A549 (cell line): ENCODE results near the gene GSTM2. TPM values are rescaled to one million over a fixed set of nuclear protein-coding genes. Genes with fewer than 3 reads are reported as not detected.

Experiments used
- ATAC-seq, 2 experiments: fragments of 200-7000 bp in 1 of 2; fragments of >200 bp in 1 of 2; cut with Nextera tagmentation in 1 of 2; cut with Tn5 transposase in 1 of 2; 3 replicates each; pipeline versions ENCODE4 v1.8.0 to v1.9.1; 2018 to 2020; ENCODE audit warnings: mild to moderate bottlenecking in 1 of 2, moderate library complexity in 1 of 2
- CTCF ChIA-PET: fragments of 300-600 bp; sonication (Branson Sonifier 250); formaldehyde crosslinking; extraction: SDS; loops from one replicate; lab custom pipeline; 2021; ENCODE audit warnings: antibody characterized with exemption, inconsistent platforms; lab: Yijun Ruan, JAX
- POLR2A ChIA-PET: fragments of 350-600 bp; formaldehyde crosslinking; extraction: SDS; loops from one replicate; lab custom pipeline; 2021; ENCODE audit warnings: antibody characterized with exemption, inconsistent platforms; lab: Yijun Ruan, JAX
- DNase-seq, 2 experiments: peaks; one replicate each; pipeline versions ENCODE4 v3.0.0 to v3.0.0-alpha.2; 2011 to 2016; ENCODE audit warnings: low read depth in 1 of 2, low spot score in 1 of 2
- FAIRE-seq: peaks from 2 replicates; lab custom pipeline; 2011; peaks lifted over from hg19 to GRCh38; lab: Jason Lieb, UNC
- H3K27ac ChIP-seq, 2 experiments: fragments of >200 bp; sonication (Bioruptor Twin); formaldehyde crosslinking; 3 replicates each; pipeline ENCODE4 v1.5.1; 2016 to 2017
- H3K4me1 ChIP-seq: fragments of >200 bp; sonication (Bioruptor Twin); formaldehyde crosslinking; 3 replicates; pipeline ENCODE4 v1.6.1; 2016
- H3K4me2 ChIP-seq: fragments of >200 bp; sonication (Bioruptor Twin); formaldehyde crosslinking; 3 replicates; pipeline ENCODE4 v1.6.1; 2016
- H3K4me3 ChIP-seq: fragments of >200 bp; sonication (Bioruptor Twin); formaldehyde crosslinking; 3 replicates; pipeline ENCODE4 v1.5.1; 2016
- H3K9me3 ChIP-seq: fragments of >200 bp; sonication (Bioruptor Twin); formaldehyde crosslinking; 3 replicates; pipeline ENCODE4 v1.6.1; 2016
- ATOH8 ChIP-seq: fragments of 250-450 bp; sonication (Bioruptor Pico); IDR thresholded peaks from 2 replicates; pipeline ENCODE4 v1.5.0; 2020; ENCODE audit warnings: low read depth, mild to moderate bottlenecking, moderate library complexity
- BCL3 ChIP-seq: fragments of >200 bp; sonication (Bioruptor Twin); formaldehyde crosslinking; IDR thresholded peaks from 3 replicates; pipeline ENCODE4 v1.6.1; 2016
- CBX8 ChIP-seq: fragments of 200-600 bp; sonication (generic); IDR thresholded peaks from 2 replicates; pipeline ENCODE4 v1.6.1; 2016
- CEBPB ChIP-seq, 2 experiments: fragments of >200 bp in 1 of 2; sonication (Bioruptor Twin) in 1 of 2; formaldehyde crosslinking in 1 of 2; IDR thresholded peaks; 2 replicates each; pipeline ENCODE4 v1.6.1; 2012 to 2016
- MAX ChIP-seq: IDR thresholded peaks from 2 replicates; pipeline ENCODE4 v1.6.1; 2012
- RAD21 ChIP-seq, 2 experiments: fragments of >200 bp in 1 of 2; sonication (Bioruptor Twin) in 1 of 2; formaldehyde crosslinking in 1 of 2; IDR thresholded peaks in 1 of 2; conservative IDR thresholded peaks in 1 of 2; 2 replicates in 1 of 2; 3 replicates in 1 of 2; pipeline ENCODE4 v1.6.1; 2012 to 2018; ENCODE audit warnings: inconsistent platforms in 1 of 2
- RCOR1 ChIP-seq: fragments of 150-350 bp; IDR thresholded peaks from 2 replicates; pipeline ENCODE4 v1.6.1; 2014; ENCODE audit warnings: antibody characterized with exemption, low read length, low read depth
- TFCP2L1 ChIP-seq: fragments of 250-450 bp; sonication (Bioruptor Pico); IDR thresholded peaks from 2 replicates; pipeline ENCODE4 v1.5.0; 2021; ENCODE audit warnings: mild to moderate bottlenecking
- ZNF302 ChIP-seq: fragments of 250-450 bp; sonication (Bioruptor Pico); IDR thresholded peaks from 2 replicates; pipeline ENCODE4 v1.9.0; 2021; ENCODE audit warnings: inconsistent platforms, mild to moderate bottlenecking, moderate library complexity
- WGBS: methylation state at CpG from one replicate; pipeline ENCODE4 v1.1.6; 2017; ENCODE audit errors: missing lambda C conversion rate; 5-methylcytosine and 5-hydroxymethylcytosine counted together
- polyA plus RNA-seq, 4 experiments: library from polyadenylated mRNA; depleted of rRNA in 3 of 4; stranded (reverse); fragments of >200 nt; fragmentation: RNase III in 1 of 4; extraction: RNeasy Plus Mini Kit Qiagen cat#74134 plus additional on column Dnase treatment in 1 of 4; gene quantifications; 2 replicates in 3 of 4; 3 replicates in 1 of 4; pipeline ENCODE4 v1.2.3, GENCODE V29; 2011 to 2017

Gene GSTM2
- polyA plus RNA-seq, 2 of the 4 experiments (the other 2 are of a cell fraction): 4.8 to 6.5 TPM

GRCh38 chr1:109721971-109722370, 54.1 kb downstream of the GSTM2 start (continued):
- TF ChIP-seq ATOH8 (CRISPR knock-in tag): no peak
- TF ChIP-seq TFCP2L1 (CRISPR knock-in tag): no peak
- TF ChIP-seq MAX: no peak
- TF ChIP-seq BCL3: no peak
- TF ChIP-seq RAD21 (conservative IDR thresholded peaks at IDR 0.05 in 1 of 2, IDR thresholded peaks at IDR 0.05 in 1 of 2): no peak
- no peak for TF ChIP-seq RCOR1
- TF ChIP-seq ZNF302 (CRISPR knock-in tag): no peak
- no peak for TF ChIP-seq CBX8

GRCh38 chr1:109722908-109723691, 55.2 kb downstream of the GSTM2 start:
- H3K4me3 ChIP-seq: no peak overlapping the region
- CTCF ChIA-PET: no interaction called here
- no peak for ATAC-seq
- POLR2A ChIA-PET: no interaction called here
- FAIRE-seq: no peak
- peak; percentile 36 to 73; a peak in 3 of 4 replicates for TF ChIP-seq CEBPB (IDR thresholded peaks at IDR 0.05)
- TF ChIP-seq ZNF302 (CRISPR knock-in tag): no peak
- H3K4me1 ChIP-seq: peaks cover 14% of the 10 kb centered on the region; the same call in 2 of the 3 replicates
- H3K27ac ChIP-seq: no peak overlapping the region
- no peak overlapping the region for H3K4me2 ChIP-seq
- no peaks in the 10 kb centered on the region for H3K9me3 ChIP-seq
- no peak for DNase-seq
- WGBS: 92% methylated on average over 7 of the region's 7 CpGs

Other genes with a start within 250 kb of the GSTM2 start
- gene PSMA5, start 241.6 kb upstream of the GSTM2 start, polyA plus RNA-seq (2011; rRNA removed): 140 and 147 TPM in 2 replicates
- 92.7 to 99.6 TPM (median 93.7 TPM) in 3 replicates for gene PSMA5, start 241.6 kb upstream of the GSTM2 start, polyA plus RNA-seq (2017; fragmentation: RNase III; extraction: RNeasy Plus Mini Kit Qiagen cat#74134 plus additional on column Dnase treatment)
- 0.04 and 0.08 TPM in 2 replicates for gene SYPL2, start 201.5 kb upstream of the GSTM2 start, polyA plus RNA-seq (2011; rRNA removed)
- 0.03 to 0.05 TPM (median 0.05 TPM) in 3 replicates for gene SYPL2, start 201.5 kb upstream of the GSTM2 start, polyA plus RNA-seq (2017; fragmentation: RNase III; extraction: RNeasy Plus Mini Kit Qiagen cat#74134 plus additional on column Dnase treatment)
- 0.97 and 1.2 TPM in 2 replicates for gene ATXN7L2, start 184.2 kb upstream of the GSTM2 start, polyA plus RNA-seq (2011; rRNA removed)
- gene ATXN7L2, start 184.2 kb upstream of the GSTM2 start, polyA plus RNA-seq (2017; fragmentation: RNase III; extraction: RNeasy Plus Mini Kit Qiagen cat#74134 plus additional on column Dnase treatment): 2.0 to 2.2 TPM (median 2.1 TPM) in 3 replicates
- 4.0 and 4.9 TPM in 2 replicates for gene CYB561D1, start 174.0 kb upstream of the GSTM2 start, polyA plus RNA-seq (2011; rRNA removed)
- 4.4 to 5.2 TPM (median 4.9 TPM) in 3 replicates for gene CYB561D1, start 174.0 kb upstream of the GSTM2 start, polyA plus RNA-seq (2017; fragmentation: RNase III; extraction: RNeasy Plus Mini Kit Qiagen cat#74134 plus additional on column Dnase treatment)
- gene AMIGO1, start 158.3 kb upstream of the GSTM2 start, polyA plus RNA-seq (2011; rRNA removed): 0.43 and 0.85 TPM in 2 replicates
- gene AMIGO1, start 158.3 kb upstream of the GSTM2 start, polyA plus RNA-seq (2017; fragmentation: RNase III; extraction: RNeasy Plus Mini Kit Qiagen cat#74134 plus additional on column Dnase treatment): 1.1 to 1.3 TPM (median 1.2 TPM) in 3 replicates
- 0.14 TPM in 1 of 2 replicates, not detected in the other for gene GPR61, start 128.2 kb upstream of the GSTM2 start, polyA plus RNA-seq (2011; rRNA removed)
- not detected in 3 replicates for gene GPR61, start 128.2 kb upstream of the GSTM2 start, polyA plus RNA-seq (2017; fragmentation: RNase III; extraction: RNeasy Plus Mini Kit Qiagen cat#74134 plus additional on column Dnase treatment)
- 6.1 and 8.7 TPM in 2 replicates for gene GNAI3, start 119.4 kb upstream of the GSTM2 start, polyA plus RNA-seq (2011; rRNA removed)
- 5.3 to 5.6 TPM (median 5.6 TPM) in 3 replicates for gene GNAI3, start 119.4 kb upstream of the GSTM2 start, polyA plus RNA-seq (2017; fragmentation: RNase III; extraction: RNeasy Plus Mini Kit Qiagen cat#74134 plus additional on column Dnase treatment)
- 0.16 and 0.20 TPM in 2 replicates for gene GNAT2, start 48.4 kb upstream of the GSTM2 start, polyA plus RNA-seq (2011; rRNA removed)
- 0.25 TPM in 1 of 3 replicates, not detected in the others for gene GNAT2, start 48.4 kb upstream of the GSTM2 start, polyA plus RNA-seq (2017; fragmentation: RNase III; extraction: RNeasy Plus Mini Kit Qiagen cat#74134 plus additional on column Dnase treatment)
- gene AMPD2, start 48.2 kb upstream of the GSTM2 start, polyA plus RNA-seq (2011; rRNA removed): 19.3 and 31.5 TPM in 2 replicates
- 39.4 to 51.7 TPM (median 47.2 TPM) in 3 replicates for gene AMPD2, start 48.2 kb upstream of the GSTM2 start, polyA plus RNA-seq (2017; fragmentation: RNase III; extraction: RNeasy Plus Mini Kit Qiagen cat#74134 plus additional on column Dnase treatment)
- gene GSTM4, start 12.0 kb upstream of the GSTM2 start, polyA plus RNA-seq (2011; rRNA removed): 17.2 and 21.7 TPM in 2 replicates
- 13.0 to 14.3 TPM (median 13.6 TPM) in 3 replicates for gene GSTM4, start 12.0 kb upstream of the GSTM2 start, polyA plus RNA-seq (2017; fragmentation: RNase III; extraction: RNeasy Plus Mini Kit Qiagen cat#74134 plus additional on column Dnase treatment)
- 0.22 TPM in 1 of 2 replicates, not detected in the other for gene GSTM1, start 19.8 kb downstream of the GSTM2 start, polyA plus RNA-seq (2011; rRNA removed)
- gene GSTM1, start 19.8 kb downstream of the GSTM2 start, polyA plus RNA-seq (2017; fragmentation: RNase III; extraction: RNeasy Plus Mini Kit Qiagen cat#74134 plus additional on column Dnase treatment): not detected in 3 replicates
- not detected in 2 replicates for gene GSTM5, start 44.2 kb downstream of the GSTM2 start, polyA plus RNA-seq (2011; rRNA removed)
- gene GSTM5, start 44.2 kb downstream of the GSTM2 start, polyA plus RNA-seq (2017; fragmentation: RNase III; extraction: RNeasy Plus Mini Kit Qiagen cat#74134 plus additional on column Dnase treatment): not detected in 3 replicates
- 55.7 and 67.6 TPM in 2 replicates for gene GSTM3, start 73.0 kb downstream of the GSTM2 start, polyA plus RNA-seq (2011; rRNA removed)
- gene GSTM3, start 73.0 kb downstream of the GSTM2 start, polyA plus RNA-seq (2017; fragmentation: RNase III; extraction: RNeasy Plus Mini Kit Qiagen cat#74134 plus additional on column Dnase treatment): 39.8 to 44.1 TPM (median 43.0 TPM) in 3 replicates
- gene EPS8L3, start 95.9 kb downstream of the GSTM2 start, polyA plus RNA-seq (2011; rRNA removed): 5.1 and 7.4 TPM in 2 replicates
- gene EPS8L3, start 95.9 kb downstream of the GSTM2 start, polyA plus RNA-seq (2017; fragmentation: RNase III; extraction: RNeasy Plus Mini Kit Qiagen cat#74134 plus additional on column Dnase treatment): 1.4 to 3.3 TPM (median 2.4 TPM) in 3 replicates
- gene CSF1, start 242.8 kb downstream of the GSTM2 start, polyA plus RNA-seq (2011; rRNA removed): 36.3 and 45.7 TPM in 2 replicates
- 35.1 to 42.4 TPM (median 37.5 TPM) in 3 replicates for gene CSF1, start 242.8 kb downstream of the GSTM2 start, polyA plus RNA-seq (2017; fragmentation: RNase III; extraction: RNeasy Plus Mini Kit Qiagen cat#74134 plus additional on column Dnase treatment)